Measurements from ENCODE around the gene SOCS3. TPM values are rescaled to one million over a fixed set of nuclear protein-coding genes. Genes with fewer than 3 reads are reported as not detected.
"Not testable (repeated sequence)": the region's sequence is repeated elsewhere in the genome, so short reads cannot be mapped to it uniquely, and the experiment has no call there.

Gene SOCS3
- total RNA-seq, 1 donor from 2014 or later: 15.7 TPM

GRCh38 chr17:78315355-78316114 lies 44.3 kb downstream of the SOCS3 start:
- Histone ChIP-seq H3K9ac (ENCODE audit: low read depth in 1 of 3, low read length in 3 of 3) (peak overlapping the region in 2 of 3 donors; percentile 47 to 73), H3K4me1 (ENCODE audit: control insufficient read depth in 3 of 3, insufficient read depth in 3 of 3, low read length in 3 of 3) (peaks cover 29 to 36% (median 34%) of the 10 kb centered on the region in 3 donors)

DNA sequence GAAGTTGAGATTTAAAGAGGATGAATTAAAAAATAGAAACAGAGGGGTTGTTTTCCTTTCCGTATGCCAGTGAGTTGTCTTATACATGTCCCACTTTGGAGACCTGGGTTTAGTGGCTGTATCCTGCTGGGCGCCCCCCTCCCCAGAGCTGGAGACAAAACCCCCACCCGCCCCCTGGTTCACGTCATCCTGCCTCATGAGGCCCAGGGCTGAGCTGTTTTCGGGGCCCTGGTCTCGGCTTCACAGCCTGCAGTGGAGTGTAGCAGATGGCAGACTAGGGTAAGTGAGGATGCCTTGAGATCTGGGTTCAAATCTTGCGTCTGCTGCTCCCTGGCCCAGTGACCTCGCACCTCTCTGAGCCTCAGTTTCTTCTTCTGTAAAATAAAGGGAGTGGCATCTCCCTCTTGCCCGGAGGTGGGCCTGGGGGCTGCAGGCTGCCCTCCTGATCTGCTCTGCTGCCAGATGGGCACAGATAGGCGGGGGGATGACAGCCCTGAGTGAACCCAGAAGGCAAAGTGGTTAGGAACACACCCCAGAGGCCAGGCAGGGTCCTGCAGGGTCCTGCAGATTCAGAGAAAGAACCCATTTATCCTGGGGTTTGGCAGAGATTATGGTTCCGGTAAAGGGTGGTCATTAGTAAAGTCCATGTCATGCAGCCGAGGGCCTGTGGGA lies 45.1 kb downstream of the SOCS3 start:
- H3K4me1 ChIP-seq (ENCODE audit: control insufficient read depth in 3 of 3, insufficient read depth in 3 of 3, low read length in 3 of 3): peaks cover 29 to 36% (median 34%) of the 10 kb centered on the region in 3 donors
- no peaks in the 10 kb centered on the region for H3K27me3 ChIP-seq (ENCODE audit: control insufficient read depth in 3 of 3, insufficient read depth in 3 of 3, low read length in 3 of 3)
- H3K9me3 ChIP-seq (ENCODE audit: control insufficient read depth in 3 of 3, low read length in 3 of 3): no peaks in the 10 kb centered on the region
- H3K9ac ChIP-seq (ENCODE audit: low read depth in 1 of 3, low read length in 3 of 3): peak overlapping the region in 2 of 3 donors; percentile 61 to 73
- no peaks in the 10 kb centered on the region for H3K36me3 ChIP-seq (ENCODE audit: control insufficient read depth in 3 of 3, insufficient read depth in 3 of 3, low read length in 3 of 3)
- H3K27ac ChIP-seq (ENCODE audit: low read depth, low read length): peak overlapping the region; percentile 91
- no peak overlapping the region for H3K4me3 ChIP-seq (ENCODE audit: low read length in 3 of 3)

More at GRCh38 chr17:78315355-78316114, 44.3 kb downstream of the SOCS3 start:
- H3K27me3 ChIP-seq (ENCODE audit: control insufficient read depth in 3 of 3, insufficient read depth in 3 of 3, low read length in 3 of 3): no peaks in the 10 kb centered on the region
- H3K4me3 ChIP-seq (ENCODE audit: low read length in 3 of 3): no peak overlapping the region
- no peaks in the 10 kb centered on the region for H3K36me3 ChIP-seq (ENCODE audit: control insufficient read depth in 3 of 3, insufficient read depth in 3 of 3, low read length in 3 of 3)
- H3K9me3 ChIP-seq (ENCODE audit: control insufficient read depth in 3 of 3, low read length in 3 of 3): no peaks in the 10 kb centered on the region
- H3K27ac ChIP-seq (ENCODE audit: low read depth, low read length): peak overlapping the region; percentile 91

GRCh38 chr17:78313735-78314648 lies 45.9 kb downstream of the SOCS3 start:
- H3K27ac ChIP-seq (ENCODE audit: low read depth, low read length): peak overlapping the region; percentile 91
- peaks cover 29 to 36% (median 34%) of the 10 kb centered on the region in 3 donors for H3K4me1 ChIP-seq (ENCODE audit: control insufficient read depth in 3 of 3, insufficient read depth in 3 of 3, low read length in 3 of 3)
- peak overlapping the region; percentile 43 to 66 (median 60) for H3K4me3 ChIP-seq (ENCODE audit: low read length in 3 of 3)
- H3K9me3 ChIP-seq (ENCODE audit: control insufficient read depth in 3 of 3, low read length in 3 of 3): no peaks in the 10 kb centered on the region
- no peaks in the 10 kb centered on the region for H3K36me3 ChIP-seq (ENCODE audit: control insufficient read depth in 3 of 3, insufficient read depth in 3 of 3, low read length in 3 of 3)
- H3K27me3 ChIP-seq (ENCODE audit: control insufficient read depth in 3 of 3, insufficient read depth in 3 of 3, low read length in 3 of 3): no peaks in the 10 kb centered on the region
- peak overlapping the region; percentile 70 to 73 (median 73) for H3K9ac ChIP-seq (ENCODE audit: low read depth in 1 of 3, low read length in 3 of 3)

- not testable (repeated sequence) for H3K4me3 ChIP-seq (ENCODE audit: low read length in 3 of 3); H3K27ac ChIP-seq (ENCODE audit: low read depth, low read length); H3K9me3 ChIP-seq (ENCODE audit: control insufficient read depth in 3 of 3, low read length in 3 of 3); H3K36me3 ChIP-seq (ENCODE audit: control insufficient read depth in 3 of 3, insufficient read depth in 3 of 3, low read length in 3 of 3); H3K9ac ChIP-seq (ENCODE audit: low read depth in 1 of 3, low read length in 3 of 3); H3K27me3 ChIP-seq (ENCODE audit: control insufficient read depth in 3 of 3, insufficient read depth in 3 of 3, low read length in 3 of 3)
- peaks cover 25 to 32% (median 26%) of the 10 kb centered on the region in 3 donors for H3K4me1 ChIP-seq (ENCODE audit: control insufficient read depth in 3 of 3, insufficient read depth in 3 of 3, low read length in 3 of 3)
Measured at GRCh38 chr17:78309659-78310255, 50.1 kb downstream of the SOCS3 start.

- H3K4me3 ChIP-seq (ENCODE audit: low read length in 3 of 3): peak overlapping the region in 1 of 3 donors; percentile 29
- no peaks in the 10 kb centered on the region for H3K9me3 ChIP-seq (ENCODE audit: control insufficient read depth in 3 of 3, low read length in 3 of 3)
- peak overlapping the region; percentile 32 to 70 (median 47) for H3K9ac ChIP-seq (ENCODE audit: low read depth in 1 of 3, low read length in 3 of 3)
- H3K36me3 ChIP-seq (ENCODE audit: control insufficient read depth in 3 of 3, insufficient read depth in 3 of 3, low read length in 3 of 3): no peaks in the 10 kb centered on the region
- peaks cover 22 to 27% (median 26%) of the 10 kb centered on the region in 3 donors for H3K4me1 ChIP-seq (ENCODE audit: control insufficient read depth in 3 of 3, insufficient read depth in 3 of 3, low read length in 3 of 3)
- H3K27me3 ChIP-seq (ENCODE audit: control insufficient read depth in 3 of 3, insufficient read depth in 3 of 3, low read length in 3 of 3): no peaks in the 10 kb centered on the region
- H3K27ac ChIP-seq (ENCODE audit: low read depth, low read length): peak overlapping the region; percentile 77
Measured at GRCh38 chr17:78307887-78308638, 51.8 kb downstream of the SOCS3 start.

DNA sequence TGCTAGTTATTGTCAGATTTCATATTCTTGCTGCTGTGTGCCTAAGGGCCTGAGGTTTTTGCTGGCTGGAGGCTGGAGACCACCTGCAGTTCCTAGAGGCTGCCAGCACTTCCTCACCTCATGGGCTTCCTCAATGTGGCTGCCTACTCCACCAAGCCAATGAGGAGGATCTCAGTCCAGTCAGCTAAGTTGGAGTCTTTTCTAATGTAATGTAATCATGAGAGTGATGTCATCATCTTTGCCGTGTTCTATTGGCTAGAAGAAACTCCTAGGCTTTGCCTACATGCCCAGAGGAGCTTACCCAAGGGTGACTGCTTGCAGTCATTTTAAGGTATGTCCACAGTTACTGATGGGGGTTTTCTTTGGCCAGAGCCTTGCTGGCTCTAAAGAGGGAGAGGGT lies 53.0 kb downstream of the SOCS3 start:
- Histone ChIP-seq H3K9ac (ENCODE audit: low read depth in 1 of 3, low read length in 3 of 3) (peak overlapping the region in 1 of 3 donors; percentile 16), H3K4me1 (ENCODE audit: control insufficient read depth in 3 of 3, insufficient read depth in 3 of 3, low read length in 3 of 3) (peaks cover 24 to 28% (median 27%) of the 10 kb centered on the region in 3 donors), H3K36me3 (ENCODE audit: control insufficient read depth in 3 of 3, insufficient read depth in 3 of 3, low read length in 3 of 3) (no peaks in the 10 kb centered on the region), H3K9me3 (ENCODE audit: control insufficient read depth in 3 of 3, low read length in 3 of 3) (no peaks in the 10 kb centered on the region), H3K27me3 (ENCODE audit: control insufficient read depth in 3 of 3, insufficient read depth in 3 of 3, low read length in 3 of 3) (no peaks in the 10 kb centered on the region), H3K27ac (ENCODE audit: low read depth, low read length) (peak overlapping the region; percentile 77), H3K4me3 (ENCODE audit: low read length in 3 of 3) (no peak overlapping the region)

Small RNA genes lying within 50 kb of the gene (small RNA-seq; reads per million reads assigned to genes)
- gene RF00415 (not detected), gene RN7SL236P (not detected)

Other genes starting within 250 kb of the SOCS3 start
- gene TMC6, start 231.3 kb downstream of the SOCS3 start, total RNA-seq: 15.7 TPM
- gene TMC8, start 229.3 kb downstream of the SOCS3 start, total RNA-seq: 7.8 TPM
- 0.52 TPM for gene C17orf99, start 213.7 kb downstream of the SOCS3 start, total RNA-seq
- gene SYNGR2, start 191.5 kb downstream of the SOCS3 start, total RNA-seq: 34.4 TPM
- gene TK1, start 173.0 kb downstream of the SOCS3 start, total RNA-seq: 12.0 TPM
- 23.0 TPM for gene AFMID, start 172.7 kb downstream of the SOCS3 start, total RNA-seq
- 11.0 TPM for gene BIRC5, start 145.8 kb downstream of the SOCS3 start, total RNA-seq
- gene TMEM235, start 128.4 kb downstream of the SOCS3 start, total RNA-seq: not detected
- gene PGS1, start 18.6 kb upstream of the SOCS3 start, total RNA-seq: 15.1 TPM
- under 0.01 TPM for gene DNAH17, start 217.3 kb upstream of the SOCS3 start, total RNA-seq